ENCODE data around the gene EEFSEC. TPM values are rescaled to one million over a fixed set of nuclear protein-coding genes. Genes with fewer than 3 reads are reported as not detected.

EEFSEC gene
- total and polyA plus RNA-seq, 2 experiments from 2014 or later = 10.1 to 16.2 TPM

DNA sequence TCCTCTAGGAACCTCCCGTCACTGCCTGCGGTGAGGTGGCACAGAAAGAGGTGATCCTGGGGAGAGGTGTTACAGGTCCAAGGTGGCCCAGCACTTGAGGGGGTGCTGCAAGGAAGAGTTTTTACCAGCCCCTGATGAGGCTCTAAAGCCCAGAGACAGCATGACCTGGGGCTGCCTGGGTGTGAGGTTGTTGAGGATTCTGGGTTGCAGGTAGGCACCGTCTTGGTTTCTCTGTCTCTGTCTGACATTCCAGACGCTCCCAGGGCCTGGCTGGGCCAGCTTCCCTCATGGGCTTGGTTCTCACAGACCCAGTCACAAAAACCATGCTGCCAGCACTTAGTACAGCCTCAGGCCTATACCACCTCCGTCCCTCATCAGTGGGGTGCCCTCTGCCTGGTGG lies 282.3 kb downstream of the EEFSEC start (continued):
- TF ChIP-seq, protein P1, sequence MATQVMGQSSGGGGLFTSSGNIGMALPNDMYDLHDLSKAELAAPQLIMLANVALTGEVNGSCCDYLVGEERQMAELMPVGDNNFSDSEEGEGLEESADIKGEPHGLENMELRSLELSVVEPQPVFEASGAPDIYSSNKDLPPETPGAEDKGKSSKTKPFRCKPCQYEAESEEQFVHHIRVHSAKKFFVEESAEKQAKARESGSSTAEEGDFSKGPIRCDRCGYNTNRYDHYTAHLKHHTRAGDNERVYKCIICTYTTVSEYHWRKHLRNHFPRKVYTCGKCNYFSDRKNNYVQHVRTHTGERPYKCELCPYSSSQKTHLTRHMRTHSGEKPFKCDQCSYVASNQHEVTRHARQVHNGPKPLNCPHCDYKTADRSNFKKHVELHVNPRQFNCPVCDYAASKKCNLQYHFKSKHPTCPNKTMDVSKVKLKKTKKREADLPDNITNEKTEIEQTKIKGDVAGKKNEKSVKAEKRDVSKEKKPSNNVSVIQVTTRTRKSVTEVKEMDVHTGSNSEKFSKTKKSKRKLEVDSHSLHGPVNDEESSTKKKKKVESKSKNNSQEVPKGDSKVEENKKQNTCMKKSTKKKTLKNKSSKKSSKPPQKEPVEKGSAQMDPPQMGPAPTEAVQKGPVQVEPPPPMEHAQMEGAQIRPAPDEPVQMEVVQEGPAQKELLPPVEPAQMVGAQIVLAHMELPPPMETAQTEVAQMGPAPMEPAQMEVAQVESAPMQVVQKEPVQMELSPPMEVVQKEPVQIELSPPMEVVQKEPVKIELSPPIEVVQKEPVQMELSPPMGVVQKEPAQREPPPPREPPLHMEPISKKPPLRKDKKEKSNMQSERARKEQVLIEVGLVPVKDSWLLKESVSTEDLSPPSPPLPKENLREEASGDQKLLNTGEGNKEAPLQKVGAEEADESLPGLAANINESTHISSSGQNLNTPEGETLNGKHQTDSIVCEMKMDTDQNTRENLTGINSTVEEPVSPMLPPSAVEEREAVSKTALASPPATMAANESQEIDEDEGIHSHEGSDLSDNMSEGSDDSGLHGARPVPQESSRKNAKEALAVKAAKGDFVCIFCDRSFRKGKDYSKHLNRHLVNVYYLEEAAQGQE (IDR thresholded peaks at IDR 0.05; ENCODE audit: unreplicated experiment) = no peak
- no peak for TF ChIP-seq CREB1 (CRISPR knock-in tag; IDR thresholded peaks at IDR 0.05; ENCODE audit: low read depth)
- TF ChIP-seq NANOG (IDR thresholded peaks at IDR 0.05; ENCODE audit: borderline replicate concordance) = no peak
- TF ChIP-seq ZNF331 (CRISPR knock-in tag; IDR thresholded peaks at IDR 0.05; ENCODE audit: low read depth) = no peak
- TF ChIP-seq CTCF (conservative IDR thresholded peaks at IDR 0.05; ENCODE audit: low read depth in 2 of 2) = no peak
- no peak for TF ChIP-seq JUNB (IDR thresholded peaks at IDR 0.05; ENCODE audit: unreplicated experiment)
- TF ChIP-seq EZH2phosphoT487 (IDR thresholded peaks at IDR 0.05; ENCODE audit: unreplicated experiment) = no peak
- TF ChIP-seq POLR2AphosphoS5 (IDR thresholded peaks at IDR 0.05; ENCODE audit: low read depth) = no peak

GRCh38 chr3:128436214-128436613 lies 282.9 kb downstream of the EEFSEC start:
- Histone ChIP-seq H4K20me1 (replicated peaks; ENCODE audit: insufficient read depth) (no peaks in the 10 kb centered on the region), H3K9me2 (ENCODE audit: insufficient read depth) (no peaks in the 10 kb centered on the region), H3K4me2 (no peak overlapping the region), H3F3A (replicated peaks; ENCODE audit: low read depth) (peaks cover 16% of the 10 kb centered on the region; the same call in 1 of the 2 replicates), H3K27me3 (ENCODE audit: insufficient read depth) (peaks cover 28% of the 10 kb centered on the region), H3K4me1 (ENCODE audit: insufficient read depth) (peaks cover 31% of the 10 kb centered on the region), H3K36me3 (ENCODE audit: insufficient read depth) (no peaks in the 10 kb centered on the region), H3K27ac (ENCODE audit: low read depth) (no peak overlapping the region), H3K4me3 (no peak overlapping the region), H3K79me2 (replicated peaks; ENCODE audit: insufficient read depth) (no peaks in the 10 kb centered on the region), H2AFZ (no peak overlapping the region)
- ATAC-seq = no peak
- peaks cover 39% of the 10 kb centered on the region for H3K4me1 Mint-ChIP-seq
- H3K27ac Mint-ChIP-seq = no peak overlapping the region
- no peak overlapping the region for H3K4me3 Mint-ChIP-seq
- DNase-seq (ENCODE audit: low spot score) = no peak
- no peaks in the 10 kb centered on the region for H3K9me3 Mint-ChIP-seq
- no peaks in the 10 kb centered on the region; the same call in 2 of the 3 replicates for H3K36me3 Mint-ChIP-seq (ENCODE audit: low read depth)
- TF ChIP-seq EZH2phosphoT487 (IDR thresholded peaks at IDR 0.05; ENCODE audit: unreplicated experiment) = no peak
- no peak for TF ChIP-seq NANOG (IDR thresholded peaks at IDR 0.05; ENCODE audit: borderline replicate concordance)
- no peak for TF ChIP-seq CTCF (conservative IDR thresholded peaks at IDR 0.05; ENCODE audit: low read depth in 2 of 2)
- peaks cover 41% of the 10 kb centered on the region for H3K27me3 Mint-ChIP-seq (ENCODE audit: insufficient read depth, low read depth, poor library complexity)
